ENCODE measurements around the gene ZNF668.

ZNF668 gene

DNA sequence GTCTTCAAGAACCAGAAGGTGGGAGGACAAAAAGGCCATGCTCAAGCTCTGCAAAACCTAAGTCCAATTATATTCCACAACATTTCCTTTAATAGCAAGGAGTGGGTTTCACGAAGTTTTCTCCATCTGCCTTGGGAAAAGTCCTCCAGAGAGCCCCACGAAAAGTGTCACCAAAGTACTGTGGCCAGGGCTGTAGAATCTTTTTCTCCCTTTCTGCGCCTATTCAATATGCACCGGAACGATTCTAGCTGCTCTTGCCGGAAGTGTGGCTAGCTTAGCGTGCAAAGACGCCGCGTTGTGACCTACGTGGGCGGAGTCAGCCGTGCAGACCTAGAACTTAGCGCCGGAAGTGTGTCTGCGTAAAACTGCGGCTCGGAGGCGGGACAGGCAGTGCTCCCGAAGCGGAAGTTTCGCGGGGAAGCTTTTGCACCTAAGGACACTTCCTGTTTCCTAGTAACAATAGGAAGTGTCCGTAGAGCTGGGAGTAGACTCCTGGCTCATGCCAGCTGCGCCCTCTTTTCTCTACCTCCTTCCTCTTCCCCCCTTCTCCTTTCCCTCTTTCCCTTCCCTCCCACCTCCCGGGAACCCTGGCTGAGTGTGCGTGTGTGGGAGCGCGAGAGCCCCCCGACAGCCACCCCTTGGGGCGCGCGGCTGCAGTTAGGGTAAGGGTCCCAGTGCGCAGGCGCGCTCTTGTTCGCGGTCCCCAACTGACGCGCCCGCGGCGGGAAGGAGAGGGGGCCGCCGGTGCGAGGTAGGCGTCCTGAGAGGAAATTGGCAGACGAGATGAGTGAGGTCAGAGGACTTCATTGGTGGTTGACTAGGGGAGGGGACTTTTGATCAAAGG is at the start of gene ZNF668, which contains the start of gene ZNF646:
Gene ZNF668 (minus strand): TSS at position 271 of the 844 bp plus-strand sequence. CDS start 9,781 bp downstream, outside the sequence.
Gene ZNF646 (plus strand): TSS at position 453 of the 844 bp plus-strand sequence. CDS start 1,903 bp downstream, outside the sequence.
- peak; percentile 99 for DNase-seq (ENCODE audit: low spot score)

DNA sequence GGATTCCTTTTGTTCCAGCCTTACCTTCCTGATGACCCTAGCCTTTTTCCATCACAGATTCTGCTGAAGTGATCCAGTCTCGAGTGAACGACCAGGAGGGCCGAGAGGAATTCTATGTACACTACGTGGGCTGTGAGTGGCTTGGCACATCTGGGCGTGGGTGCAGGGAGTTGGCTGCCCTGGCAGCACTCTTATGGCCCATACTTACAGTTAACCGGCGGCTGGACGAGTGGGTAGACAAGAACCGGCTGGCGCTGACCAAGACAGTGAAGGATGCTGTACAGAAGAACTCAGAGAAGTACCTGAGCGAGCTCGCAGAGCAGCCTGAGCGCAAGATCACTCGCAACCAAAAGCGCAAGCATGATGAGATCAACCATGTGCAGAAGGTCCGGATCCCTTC is 46.1 kb upstream of the ZNF668 start:
- no peak for DNase-seq (ENCODE audit: low spot score)

DNA sequence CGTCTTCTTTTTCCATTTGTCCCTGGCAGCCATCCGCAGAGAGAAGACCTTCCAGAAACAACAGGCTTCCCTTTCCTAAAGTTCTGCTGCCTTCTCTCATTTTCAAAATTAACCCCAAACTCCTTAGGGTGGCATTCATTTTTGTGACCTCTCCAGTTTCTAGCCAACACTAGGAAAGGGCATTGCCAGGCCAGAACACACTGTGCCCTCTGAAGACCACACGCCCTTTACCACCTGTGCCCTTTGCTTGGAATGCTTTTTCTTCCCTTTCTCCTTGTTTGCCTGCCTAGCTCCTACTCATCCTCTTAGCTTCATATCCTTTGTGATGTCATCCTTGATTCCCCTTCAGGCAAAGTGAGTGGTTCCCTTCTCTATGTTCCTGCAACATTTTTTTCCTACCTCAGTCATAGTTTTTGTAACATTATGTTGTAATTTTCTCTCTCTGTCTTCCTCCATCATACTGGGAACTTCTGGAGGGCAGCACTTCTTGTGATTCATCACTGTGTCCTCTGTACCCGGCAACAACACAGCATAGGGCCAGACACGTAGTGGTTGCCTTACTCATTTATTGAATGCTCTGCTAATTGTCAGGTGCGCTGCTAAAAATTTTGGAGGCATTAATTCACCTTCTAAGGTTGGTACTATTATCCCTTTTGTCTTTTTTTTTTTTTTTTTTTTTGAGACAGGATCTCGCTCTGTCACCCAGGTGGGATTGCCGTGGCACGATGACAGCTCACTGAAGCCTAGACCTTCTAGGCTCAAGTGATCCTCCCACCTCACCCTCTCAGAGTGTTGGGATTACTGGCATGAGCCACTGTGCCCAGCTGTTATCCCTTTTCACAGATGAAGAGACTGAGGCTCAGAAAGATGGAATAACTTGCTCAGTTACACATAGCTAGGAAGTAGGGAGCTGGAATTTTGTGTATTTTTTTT is 44.4 kb upstream of the ZNF668 start:
- no peak for DNase-seq (ENCODE audit: low spot score)

DNA sequence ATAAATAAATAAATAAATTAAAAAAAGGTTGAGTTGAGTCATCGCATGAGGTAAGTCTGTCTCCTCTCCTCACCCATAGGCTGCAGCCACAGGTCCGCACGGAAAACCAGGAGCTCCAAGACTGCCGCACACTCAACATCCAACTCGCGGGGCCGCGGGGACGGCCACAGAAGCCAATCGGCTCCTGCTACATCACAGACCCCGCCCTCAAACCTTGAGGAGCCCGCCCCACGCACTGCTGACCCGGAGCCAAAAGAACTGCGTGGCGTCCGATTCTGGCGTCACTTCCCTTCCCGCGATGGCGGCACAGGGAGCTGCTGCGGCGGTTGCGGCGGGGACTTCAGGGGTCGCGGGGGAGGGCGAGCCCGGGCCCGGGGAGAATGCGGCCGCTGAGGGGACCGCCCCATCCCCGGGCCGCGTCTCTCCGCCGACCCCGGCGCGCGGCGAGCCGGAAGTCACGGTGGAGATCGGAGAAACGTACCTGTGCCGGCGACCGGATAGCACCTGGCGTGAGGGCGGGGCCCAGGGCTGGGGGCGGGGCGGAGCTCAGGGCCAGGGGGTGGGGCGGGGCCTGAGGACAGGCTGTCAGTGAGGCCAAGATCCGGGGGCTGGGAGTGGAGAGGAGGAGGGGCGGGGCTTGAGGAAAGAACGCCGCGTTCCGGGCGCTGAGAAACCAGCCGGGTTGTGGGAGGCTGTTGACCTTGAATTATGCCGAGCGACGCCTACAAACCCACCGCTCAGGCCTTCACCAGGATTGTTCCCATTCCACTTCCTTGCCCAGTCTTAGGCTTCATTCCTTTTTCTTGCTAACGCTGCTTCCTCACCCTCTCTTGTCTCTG is 43.6 kb upstream of the ZNF668 start, which contains the start of gene KAT8:
Gene KAT8 (plus strand): TSS at position 281 of the 839 bp plus-strand sequence. CDS start 18 bp downstream, at position 299.
- DNase-seq (ENCODE audit: low spot score): peak; percentile 99

DNA sequence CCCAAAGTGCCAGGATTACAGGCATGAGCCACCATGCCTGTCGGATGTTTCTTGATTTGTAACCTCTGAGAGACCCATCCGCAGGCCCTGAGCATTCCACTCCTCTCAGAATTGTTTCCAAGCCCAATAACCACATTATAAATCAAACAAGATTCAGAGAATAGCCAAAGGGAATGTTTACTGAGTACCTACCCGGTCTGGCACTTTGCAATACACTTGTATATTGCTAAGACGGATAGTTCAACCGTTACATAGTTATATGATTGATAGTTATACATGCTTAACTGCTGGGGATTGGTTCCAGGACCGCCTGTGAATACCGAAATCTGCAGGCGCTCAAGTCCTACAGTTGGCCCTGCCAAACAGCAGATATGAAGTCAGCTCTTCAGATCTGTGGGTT is 40.4 kb upstream of the ZNF668 start:
- no peak for DNase-seq (ENCODE audit: low spot score)

DNA sequence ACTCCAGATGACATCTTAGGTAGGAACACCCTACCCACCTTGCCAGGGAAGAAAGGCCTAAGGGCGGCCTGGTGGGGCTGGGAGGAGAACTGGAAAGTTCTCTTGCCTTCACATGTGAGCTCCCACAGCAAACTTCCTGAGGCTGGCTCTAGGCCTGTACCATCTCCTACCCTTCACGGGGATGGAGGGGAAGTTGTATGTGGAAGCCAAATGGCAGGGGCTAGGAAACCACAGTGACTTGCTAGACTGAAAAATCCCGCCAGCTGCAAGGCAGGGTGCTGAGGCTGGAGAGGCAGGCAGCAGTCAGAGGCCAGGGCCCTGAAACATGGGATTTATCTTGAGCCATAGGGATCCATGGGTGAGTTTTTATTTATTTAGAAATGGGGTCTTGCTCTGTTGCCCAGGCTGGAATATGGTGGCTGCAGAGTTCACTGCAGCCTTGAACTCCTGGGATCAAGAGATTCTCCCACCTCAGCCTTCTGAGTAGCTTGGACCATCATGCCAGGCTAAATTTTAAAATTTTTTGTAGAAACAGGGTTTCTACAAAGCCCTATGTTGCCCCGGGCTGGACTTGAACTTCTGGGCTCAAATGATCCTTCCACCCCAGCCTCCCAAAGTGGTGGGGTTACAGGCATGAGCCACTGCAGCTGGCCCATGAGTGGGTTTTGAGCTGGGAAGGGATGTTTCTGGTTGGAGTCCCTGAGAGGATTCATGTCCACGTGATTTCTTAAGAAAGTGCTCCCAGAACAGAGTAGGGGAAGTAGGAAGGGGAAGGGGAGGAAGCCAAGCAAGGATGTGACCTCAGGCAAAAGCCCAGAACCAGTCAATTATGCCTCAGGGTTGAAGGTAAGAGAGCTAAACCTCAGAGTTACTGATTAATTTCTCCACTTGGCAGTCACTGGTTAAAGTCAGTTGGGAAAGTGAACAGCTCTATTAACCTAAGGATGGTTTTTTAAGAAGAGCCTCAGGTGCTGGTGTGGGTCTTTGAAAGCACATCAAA is 39.4 kb upstream of the ZNF668 start:
- no peak for DNase-seq (ENCODE audit: low spot score)

DNA sequence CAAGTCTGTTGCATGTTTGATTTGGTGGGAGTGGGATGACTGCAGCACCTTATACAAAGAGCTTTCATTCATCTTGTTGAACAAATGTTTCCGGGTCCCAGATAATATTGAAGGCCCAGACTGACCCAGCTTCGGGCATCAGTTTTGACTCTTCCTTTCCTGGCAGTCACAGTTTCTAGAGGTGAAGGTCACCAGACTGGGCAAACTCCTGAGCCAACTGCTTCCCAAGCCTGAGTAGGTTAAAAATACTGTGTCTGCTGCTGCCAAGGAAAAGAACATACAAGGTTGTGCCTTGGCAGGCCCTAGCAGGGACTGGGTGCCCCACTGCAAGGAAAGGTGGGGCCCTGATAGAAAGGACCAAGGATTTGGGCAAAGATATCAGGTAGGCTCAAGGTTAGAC is 38.7 kb upstream of the ZNF668 start:
- no peak for DNase-seq (ENCODE audit: low spot score)

DNA sequence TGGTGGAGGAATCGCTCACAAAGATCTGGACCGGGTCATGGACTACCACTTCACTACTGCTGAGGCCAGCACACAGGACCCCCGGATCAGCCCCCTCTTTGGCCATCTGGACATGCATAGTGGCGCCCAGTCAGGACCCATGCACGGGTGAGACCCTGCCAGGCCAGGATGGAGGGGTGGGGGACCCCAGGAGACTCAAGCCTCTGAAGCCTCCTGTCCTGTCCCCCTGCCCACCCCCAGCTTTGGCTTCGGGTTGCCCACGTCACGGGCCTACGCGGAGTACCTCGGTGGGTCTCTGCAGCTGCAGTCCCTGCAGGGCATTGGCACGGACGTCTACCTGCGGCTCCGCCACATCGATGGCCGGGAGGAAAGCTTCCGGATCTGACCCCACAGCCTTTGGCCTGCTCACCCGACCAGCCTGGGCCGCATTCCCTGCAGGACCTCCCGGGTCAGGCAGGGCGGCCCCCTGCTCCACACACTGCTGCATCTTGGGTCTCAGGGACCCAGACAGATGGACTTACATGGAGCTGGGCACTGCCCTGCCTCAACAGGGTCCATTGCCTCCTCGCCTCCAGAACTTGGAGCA is 37.9 kb upstream of the ZNF668 start:
- DNase-seq (ENCODE audit: low spot score): no peak

DNA sequence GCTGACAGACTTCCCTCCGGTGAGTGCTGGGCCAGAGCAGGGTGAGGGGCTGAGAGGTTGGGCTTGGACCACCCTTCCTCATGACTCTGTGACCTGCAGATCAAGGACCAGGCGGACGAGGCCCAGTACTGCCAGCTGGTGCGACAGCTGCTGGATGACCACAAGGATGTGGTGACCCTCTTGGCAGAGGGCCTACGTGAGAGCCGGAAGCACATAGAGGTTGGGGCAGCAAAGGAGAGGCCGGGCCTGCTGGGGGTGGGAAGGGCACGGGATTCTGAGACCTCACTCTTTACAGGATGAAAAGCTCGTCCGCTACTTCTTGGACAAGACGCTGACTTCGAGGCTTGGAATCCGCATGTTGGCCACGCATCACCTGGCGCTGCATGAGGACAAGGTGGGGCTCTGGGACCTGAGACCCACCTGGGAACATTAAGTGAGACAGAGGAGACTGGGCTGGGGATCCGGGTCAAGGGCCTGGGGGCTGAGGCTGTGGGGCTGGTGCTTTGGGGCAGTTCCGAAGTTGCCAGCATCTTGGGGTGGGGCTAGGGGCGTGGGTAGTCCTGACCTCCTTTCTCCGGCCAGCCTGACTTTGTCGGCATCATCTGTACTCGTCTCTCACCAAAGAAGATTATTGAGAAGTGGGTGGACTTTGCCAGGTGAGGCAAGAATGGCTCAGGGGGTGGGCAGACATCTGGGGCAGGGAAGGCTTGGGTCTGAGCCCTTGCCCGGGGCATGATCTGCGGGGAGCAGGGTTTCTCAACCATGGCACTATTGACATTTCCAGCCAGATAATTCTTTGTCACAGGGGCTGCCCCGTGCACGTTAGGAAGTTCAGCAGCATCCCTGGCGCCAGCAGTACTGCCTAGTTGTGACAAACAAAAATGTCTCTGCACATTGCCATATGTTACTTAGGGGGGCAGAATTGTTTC is 36.3 kb upstream of the ZNF668 start:
- DNase-seq (ENCODE audit: low spot score): no peak

DNA sequence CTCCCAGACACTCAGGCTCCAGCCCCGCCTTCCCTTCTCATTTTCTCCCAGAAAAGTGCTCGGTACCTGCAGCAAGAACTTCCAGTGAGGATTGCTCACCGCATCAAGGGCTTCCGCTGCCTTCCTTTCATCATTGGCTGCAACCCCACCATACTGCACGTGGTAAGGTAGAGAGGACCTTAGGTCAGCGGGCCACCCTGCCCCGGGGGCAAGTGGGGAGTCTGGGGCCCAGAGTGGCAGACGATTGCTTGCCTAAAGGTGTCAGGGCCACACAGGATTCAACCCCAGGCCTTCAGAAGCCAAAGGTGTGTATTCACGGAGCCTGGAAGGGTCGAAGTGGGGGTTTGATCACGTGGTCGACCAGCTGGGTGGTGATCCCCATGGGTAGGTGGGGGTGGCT is 35.6 kb upstream of the ZNF668 start:
- no peak for DNase-seq (ENCODE audit: low spot score)

DNA sequence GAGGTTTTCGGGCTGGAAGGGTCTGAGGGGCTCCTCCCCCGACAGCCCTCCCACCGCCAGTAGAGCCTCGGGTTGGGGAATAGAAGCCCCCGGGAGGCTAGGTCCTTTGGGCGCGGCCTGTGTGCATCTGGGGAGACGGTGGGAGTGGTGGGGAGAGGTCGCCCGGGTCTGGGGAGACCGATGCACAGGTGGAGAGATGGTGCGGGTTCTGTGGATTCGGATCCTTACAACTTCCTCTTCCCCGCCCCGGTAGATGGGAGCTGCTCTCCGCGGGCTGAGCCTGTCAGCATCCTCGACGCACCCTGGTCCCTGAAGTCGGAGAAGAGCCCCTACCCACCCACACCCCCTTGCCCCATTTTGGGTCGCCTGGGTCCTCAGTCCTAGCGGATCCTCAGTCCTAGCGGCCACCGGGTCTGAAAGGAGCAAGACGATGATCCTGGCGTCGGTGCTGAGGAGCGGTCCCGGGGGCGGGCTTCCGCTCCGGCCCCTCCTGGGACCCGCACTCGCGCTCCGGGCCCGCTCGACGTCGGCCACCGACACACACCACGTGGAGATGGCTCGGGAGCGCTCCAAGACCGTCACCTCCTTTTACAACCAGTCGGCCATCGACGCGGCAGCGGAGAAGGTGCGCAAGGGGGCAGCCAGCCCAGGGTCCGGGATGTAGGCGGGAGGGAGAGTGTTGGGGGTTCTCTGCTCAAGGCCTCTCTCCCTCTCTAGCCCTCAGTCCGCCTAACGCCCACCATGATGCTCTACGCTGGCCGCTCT is 34.9 kb upstream of the ZNF668 start:
- no peak for DNase-seq (ENCODE audit: low spot score)

DNA sequence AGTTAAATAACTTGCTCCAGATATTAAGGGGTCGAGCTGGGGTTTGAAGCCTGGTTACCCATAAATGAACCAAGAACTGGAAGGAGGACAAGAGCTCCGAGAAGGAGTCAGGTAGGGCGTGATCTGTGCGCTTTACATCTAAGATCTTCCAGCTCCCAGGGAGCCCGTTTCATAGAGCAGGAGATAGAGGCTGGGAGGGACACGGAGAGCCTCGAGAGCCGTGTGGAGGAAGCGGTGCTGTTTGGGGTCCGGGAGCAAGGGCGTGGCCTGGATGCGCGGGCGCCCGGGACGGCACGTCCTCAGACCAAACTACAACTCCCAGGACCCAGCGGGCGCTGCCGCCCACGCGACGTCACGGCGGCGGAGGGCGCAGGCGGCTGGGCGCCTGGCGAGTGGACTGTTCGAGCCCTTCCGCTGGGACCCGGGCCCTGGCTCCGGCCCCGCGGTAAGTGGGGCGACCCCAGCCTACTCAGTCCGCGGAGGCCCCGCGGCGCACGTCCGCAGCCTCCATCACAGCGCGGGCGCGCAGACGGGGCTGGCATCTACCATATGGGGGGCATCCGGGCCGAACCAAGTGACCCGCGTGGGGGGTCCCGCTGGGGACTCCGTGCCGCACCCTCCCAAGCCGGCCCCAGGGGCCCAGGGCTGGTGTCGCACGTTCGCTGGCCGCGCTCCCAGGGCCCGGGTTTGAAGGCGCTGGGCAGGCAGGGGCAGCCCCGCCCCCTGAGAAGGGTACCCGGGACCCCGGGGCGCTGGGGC is 34.2 kb upstream of the ZNF668 start, which contains the start of gene BCKDK:
Gene BCKDK (plus strand): TSS at position 352 of the 759 bp plus-strand sequence. CDS start 838 bp downstream, outside the sequence.
- DNase-seq (ENCODE audit: low spot score): peak; percentile 80

DNA sequence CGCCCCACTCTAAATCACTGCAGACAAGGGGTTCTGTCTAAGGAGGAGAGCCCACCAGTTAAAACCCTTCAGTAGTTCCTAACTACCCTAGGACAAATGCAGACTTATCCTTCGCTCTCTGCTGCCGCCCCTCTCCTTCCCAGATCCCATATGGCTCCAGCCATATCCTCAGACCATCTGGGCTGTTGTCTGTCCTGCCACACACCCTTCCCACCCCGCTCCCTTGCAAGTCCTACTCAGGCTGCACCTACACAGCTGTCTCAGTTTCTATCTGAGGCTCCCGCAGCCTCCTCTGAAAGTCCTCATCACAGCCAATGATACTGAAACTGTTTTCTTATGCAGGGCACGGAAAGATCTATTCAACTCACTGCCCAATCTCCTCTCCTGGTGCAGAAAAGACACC is 33.4 kb upstream of the ZNF668 start:
- peak; percentile 38 for DNase-seq (ENCODE audit: low spot score)

DNA sequence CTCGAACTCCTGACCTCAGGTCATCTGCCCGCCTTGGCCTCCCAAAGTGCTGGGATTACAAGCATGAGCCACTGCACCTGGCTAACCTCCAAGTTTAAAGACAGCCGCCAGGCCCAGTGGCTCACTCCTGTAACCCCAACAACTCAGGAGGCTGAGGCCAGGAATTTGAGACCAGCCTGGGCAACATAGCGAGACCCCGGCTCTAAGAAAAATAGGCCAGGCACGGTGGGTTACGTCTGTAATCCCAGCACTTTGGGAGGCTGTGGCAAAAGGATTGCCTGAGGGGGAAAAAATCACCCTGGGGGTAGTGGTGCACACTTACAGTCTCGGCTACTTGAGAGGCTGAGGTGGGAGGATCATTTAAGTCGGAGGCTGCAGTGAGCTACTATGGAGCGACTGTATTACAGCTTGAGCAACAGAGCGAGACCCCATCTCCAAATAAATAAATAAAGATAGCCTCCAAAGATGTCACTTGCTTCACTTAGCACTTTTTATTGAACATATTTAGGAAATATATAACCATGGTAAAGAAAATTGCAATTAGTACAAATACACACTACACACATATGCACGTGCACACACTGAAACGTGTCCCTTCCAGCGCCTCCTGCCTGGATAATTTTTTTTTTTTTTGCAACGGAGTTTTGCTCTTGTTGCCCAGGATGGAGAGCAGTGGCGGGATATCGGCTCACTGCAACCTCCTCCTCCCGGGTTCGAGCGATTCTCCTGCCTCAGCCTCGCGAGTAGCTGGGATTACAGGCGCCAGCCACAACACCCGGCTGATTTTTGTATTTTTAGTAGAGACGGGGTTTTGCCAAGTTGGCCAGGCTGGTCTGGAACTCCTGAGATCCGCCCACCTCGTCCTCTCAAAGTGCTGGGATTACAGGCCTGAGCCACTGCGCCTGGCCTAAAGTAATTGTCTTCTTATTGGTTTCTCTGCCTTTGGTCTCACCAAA is 32.7 kb upstream of the ZNF668 start:
- no peak for DNase-seq (ENCODE audit: low spot score)

DNA sequence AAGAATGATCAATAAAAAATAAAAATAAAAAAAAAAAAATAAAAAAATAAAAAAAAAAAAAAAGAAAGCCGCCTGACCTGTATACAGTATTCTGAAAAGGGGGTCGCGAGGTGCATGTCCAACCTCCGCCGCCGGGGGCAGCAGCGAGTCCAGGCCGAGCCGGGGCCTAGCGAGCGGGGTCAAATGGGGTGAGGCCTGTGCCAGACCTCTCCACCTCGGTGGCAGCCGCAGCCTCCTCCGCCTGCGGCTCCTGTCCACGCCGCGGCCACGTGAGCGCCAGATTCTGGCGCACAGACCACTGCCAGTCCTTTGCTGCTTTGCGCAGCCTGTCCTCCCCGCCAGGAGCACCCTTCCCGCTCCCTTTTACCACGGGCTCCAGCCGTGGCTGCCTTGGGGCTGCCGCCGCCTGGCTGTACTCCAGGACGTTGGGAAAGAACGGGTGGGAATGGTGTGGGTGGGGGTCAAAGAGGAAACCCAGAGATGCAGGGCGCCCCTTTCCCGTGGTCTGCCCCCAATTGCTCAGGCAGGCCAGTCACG is 31.7 kb upstream of the ZNF668 start:
- DNase-seq (ENCODE audit: low spot score): peak; percentile 85

All from NAMALWA (cell line).